Lower leg skin (tissue), 3 donors: ENCODE results near the gene PLD2.

Experiments
- CTCF ChIP-seq, 3 donors: fragments of 450-650 bp; IDR thresholded peaks; one replicate each; pipeline ENCODE4 v1.5.1; 2016; ENCODE audit warnings: antibody characterized with exemption in 3 of 3, mild to moderate bottlenecking in 3 of 3, moderate library complexity in 2 of 3
- POLR2A ChIP-seq, 2 donors: fragments of 450-650 bp; IDR thresholded peaks; one replicate each; pipeline ENCODE4 v1.6.1; 2016 to 2017; ENCODE audit warnings: antibody characterized with exemption in 2 of 2, mild to moderate bottlenecking in 1 of 2, moderate library complexity in 1 of 2

- TF ChIP-seq CTCF (IDR thresholded peaks at IDR 0.05) (no peak), POLR2A (IDR thresholded peaks at IDR 0.05) (no peak)
These were observed 51.3 kb downstream of the PLD2 start for GRCh38 chr17:4858068-4858881.
